ENCODE measurements around the gene MAN2B2. TPM values are rescaled to one million over a fixed set of nuclear protein-coding genes. Genes with fewer than 3 reads are reported as not detected.
A peak's percentile ranks its signal among the peaks of the same experiment; 100 is the strongest.
"Not testable (repeated sequence)": the region's sequence is repeated elsewhere in the genome, so short reads cannot be mapped to it uniquely, and the experiment has no call there.

Gene MAN2B2
- total RNA-seq, 4 donors from 2014 or later: 14.1 to 33.7 (median 27.0) TPM

- 72 to 75% methylated on average over 8 of the region's 8 CpGs for WGBS, 2 donors
- DNase-seq (ENCODE audit: low spot score in 2 of 2): peak in 1 of 2 donors; percentile 60
- intact Hi-C loops (cut with DNase I; ENCODE audit: low total_unique reads): no loop called here
- H3K4me3 ChIP-seq (ENCODE audit: low read depth, poor library complexity, severe bottlenecking): no peak overlapping the region
- no peak for TF ChIP-seq POLR2A (IDR thresholded peaks at IDR 0.05)
- TF ChIP-seq, protein P1, sequence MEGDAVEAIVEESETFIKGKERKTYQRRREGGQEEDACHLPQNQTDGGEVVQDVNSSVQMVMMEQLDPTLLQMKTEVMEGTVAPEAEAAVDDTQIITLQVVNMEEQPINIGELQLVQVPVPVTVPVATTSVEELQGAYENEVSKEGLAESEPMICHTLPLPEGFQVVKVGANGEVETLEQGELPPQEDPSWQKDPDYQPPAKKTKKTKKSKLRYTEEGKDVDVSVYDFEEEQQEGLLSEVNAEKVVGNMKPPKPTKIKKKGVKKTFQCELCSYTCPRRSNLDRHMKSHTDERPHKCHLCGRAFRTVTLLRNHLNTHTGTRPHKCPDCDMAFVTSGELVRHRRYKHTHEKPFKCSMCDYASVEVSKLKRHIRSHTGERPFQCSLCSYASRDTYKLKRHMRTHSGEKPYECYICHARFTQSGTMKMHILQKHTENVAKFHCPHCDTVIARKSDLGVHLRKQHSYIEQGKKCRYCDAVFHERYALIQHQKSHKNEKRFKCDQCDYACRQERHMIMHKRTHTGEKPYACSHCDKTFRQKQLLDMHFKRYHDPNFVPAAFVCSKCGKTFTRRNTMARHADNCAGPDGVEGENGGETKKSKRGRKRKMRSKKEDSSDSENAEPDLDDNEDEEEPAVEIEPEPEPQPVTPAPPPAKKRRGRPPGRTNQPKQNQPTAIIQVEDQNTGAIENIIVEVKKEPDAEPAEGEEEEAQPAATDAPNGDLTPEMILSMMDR (IDR thresholded peaks at IDR 0.05): no peak
Observed at GRCh38 chr4:6643141-6643847, 68.3 kb downstream of the MAN2B2 start.

- peak in 1 of 2 donors; percentile 59 for DNase-seq (ENCODE audit: low spot score in 2 of 2)
- intact Hi-C loops (cut with DNase I; ENCODE audit: low total_unique reads): no loop called here
- WGBS, 2 donors: 70 to 74% methylated on average over 5 of the region's 5 CpGs
- no peak overlapping the region for H3K4me3 ChIP-seq (ENCODE audit: low read depth, poor library complexity, severe bottlenecking)
- TF ChIP-seq, protein P1 (IDR thresholded peaks at IDR 0.05): no peak
- TF ChIP-seq POLR2A (IDR thresholded peaks at IDR 0.05): no peak
Observed at GRCh38 chr4:6644792-6645530, 70.0 kb downstream of the MAN2B2 start.

GRCh38 chr4:6647169-6647568 is 72.2 kb downstream of the MAN2B2 start:
- WGBS, 2 donors: 84 to 88% methylated on average over 5 of the region's 5 CpGs
- TF ChIP-seq POLR2A (IDR thresholded peaks at IDR 0.05): no peak
- TF ChIP-seq, protein P1 (IDR thresholded peaks at IDR 0.05): no peak
- H3K4me3 ChIP-seq (ENCODE audit: low read depth, poor library complexity, severe bottlenecking): no peak overlapping the region
- intact Hi-C loops (cut with DNase I; ENCODE audit: low total_unique reads): no loop called here
- DNase-seq (ENCODE audit: low spot score in 2 of 2): no peak

DNA sequence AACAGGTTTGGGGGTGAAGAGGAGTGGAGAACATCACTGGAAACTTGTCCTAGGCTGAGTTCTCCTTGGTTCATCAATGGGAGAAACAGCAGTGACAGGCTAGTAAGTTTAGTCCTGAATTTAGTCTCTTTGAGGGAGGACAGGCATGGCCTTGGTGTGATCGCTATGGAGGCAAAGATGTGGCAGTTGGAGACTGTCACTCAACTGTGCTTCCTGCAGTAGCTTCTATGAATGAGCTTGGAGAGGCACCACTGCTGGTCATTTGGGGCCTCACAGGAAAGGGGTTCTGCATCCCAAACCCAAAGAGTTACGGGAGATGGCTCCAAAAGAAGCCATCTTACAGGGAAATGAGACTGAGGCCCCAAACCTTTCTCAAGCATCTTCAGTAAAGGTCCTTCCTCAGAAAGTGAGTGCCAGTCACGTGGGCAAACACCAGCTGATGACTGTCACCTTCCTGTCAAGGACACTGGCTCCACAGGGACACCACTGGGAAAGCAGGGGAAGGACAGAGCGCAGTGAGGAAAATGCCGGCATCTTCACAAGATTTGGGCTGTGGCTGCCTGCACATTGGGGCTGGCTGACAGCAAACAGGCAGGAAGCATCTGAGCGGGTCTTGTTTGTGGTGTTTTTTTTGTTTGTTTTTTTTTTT is 72.7 kb downstream of the MAN2B2 start:
- WGBS, 2 donors: 68 to 71% methylated on average over 6 of the region's 6 CpGs
- intact Hi-C loops (cut with DNase I; ENCODE audit: low total_unique reads): no loop called here
- no peak for TF ChIP-seq POLR2A (IDR thresholded peaks at IDR 0.05)
- TF ChIP-seq, protein P1 (IDR thresholded peaks at IDR 0.05): no peak
- no peak overlapping the region for H3K4me3 ChIP-seq (ENCODE audit: low read depth, poor library complexity, severe bottlenecking)
- no peak for DNase-seq (ENCODE audit: low spot score in 2 of 2)

DNA sequence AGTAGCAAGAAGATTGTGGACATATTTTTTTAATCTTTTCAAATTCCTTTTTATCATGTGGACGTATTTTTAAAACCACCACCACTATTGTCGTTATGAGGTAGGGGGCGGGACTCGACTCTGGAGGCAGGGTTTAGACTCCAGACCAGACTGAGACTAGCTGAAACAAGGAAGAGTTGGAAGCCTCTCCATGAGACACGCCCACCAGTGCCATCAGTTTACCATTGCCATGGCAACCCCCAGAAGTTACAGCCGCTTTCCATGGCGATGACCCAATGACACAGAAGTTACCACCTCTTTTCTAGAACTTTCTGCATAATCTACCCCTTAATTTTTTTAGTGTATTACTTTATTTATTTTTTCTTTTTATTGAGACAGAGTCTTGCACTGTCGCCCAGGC is 74.2 kb downstream of the MAN2B2 start:
- intact Hi-C loops (cut with DNase I; ENCODE audit: low total_unique reads): no loop called here
- WGBS, 2 donors: 89% methylated on average over 8 of the region's 8 CpGs
- TF ChIP-seq POLR2A (IDR thresholded peaks at IDR 0.05): no peak
- peak in 1 of 2 donors; percentile 15 for DNase-seq (ENCODE audit: low spot score in 2 of 2)
- H3K4me3 ChIP-seq (ENCODE audit: low read depth, poor library complexity, severe bottlenecking): no peak overlapping the region

GRCh38 chr4:6654211-6654610 is 79.2 kb downstream of the MAN2B2 start:
- intact Hi-C loops (cut with DNase I; ENCODE audit: low total_unique reads); H3K4me3 ChIP-seq (ENCODE audit: low read depth, poor library complexity, severe bottlenecking); DNase-seq (ENCODE audit: low spot score in 2 of 2): not testable (repeated sequence)
- 77 to 86% methylated on average over 3 of the region's 3 CpGs for WGBS, 2 donors

GRCh38 chr4:6655291-6655690 is 80.3 kb downstream of the MAN2B2 start:
- WGBS, 2 donors: 70% methylated on average over 2 of the region's 2 CpGs
- intact Hi-C loops (cut with DNase I; ENCODE audit: low total_unique reads); H3K4me3 ChIP-seq (ENCODE audit: low read depth, poor library complexity, severe bottlenecking); DNase-seq (ENCODE audit: low spot score in 2 of 2): not testable (repeated sequence)

All from lower leg skin (tissue), 4 donors.